SIG-M5 (cell line): ENCODE measurements around the gene PTPN22.
"Not testable (repeated sequence)": the region's sequence is repeated elsewhere in the genome, so short reads cannot be mapped to it uniquely, and the experiment has no call there.

ENCODE experiments used
- DNase-seq: peaks from one replicate; lab custom pipeline; 2025; lab: John Stamatoyannopoulos, UW

Gene PTPN22

GRCh38 chr1:113852694-113853093 lies 18.8 kb downstream of the PTPN22 start:
- not testable (repeated sequence) for DNase-seq

- no peak for DNase-seq
Observed at GRCh38 chr1:113850127-113850796, 21.2 kb downstream of the PTPN22 start.

- no peak for DNase-seq
Observed at GRCh38 chr1:113849072-113849471, 22.4 kb downstream of the PTPN22 start.

GRCh38 chr1:113846391-113847035 lies 25.0 kb downstream of the PTPN22 start:
- DNase-seq = no peak

DNA sequence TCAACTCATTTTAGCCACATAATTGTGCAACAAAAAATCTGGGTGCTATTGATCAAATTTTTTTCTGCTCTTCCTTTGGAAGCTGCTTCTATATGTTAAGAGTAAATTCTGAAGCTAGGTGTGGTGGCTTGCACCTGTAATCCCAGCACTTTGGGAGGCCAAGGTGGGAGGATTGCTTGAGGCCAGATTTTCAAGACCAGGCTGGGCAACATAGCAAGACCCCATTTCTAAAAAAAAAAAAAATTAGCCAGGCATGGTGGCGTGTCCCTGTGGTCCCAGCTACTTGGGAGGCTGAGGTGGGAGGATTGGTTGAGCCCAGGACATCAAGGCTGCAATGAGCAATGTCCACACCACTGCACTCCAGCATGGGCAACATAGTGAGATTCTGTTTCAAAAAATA lies 35.0 kb downstream of the PTPN22 start:
- DNase-seq = no peak

GRCh38 chr1:113835686-113836290 lies 35.7 kb downstream of the PTPN22 start:
- DNase-seq = no peak

DNA sequence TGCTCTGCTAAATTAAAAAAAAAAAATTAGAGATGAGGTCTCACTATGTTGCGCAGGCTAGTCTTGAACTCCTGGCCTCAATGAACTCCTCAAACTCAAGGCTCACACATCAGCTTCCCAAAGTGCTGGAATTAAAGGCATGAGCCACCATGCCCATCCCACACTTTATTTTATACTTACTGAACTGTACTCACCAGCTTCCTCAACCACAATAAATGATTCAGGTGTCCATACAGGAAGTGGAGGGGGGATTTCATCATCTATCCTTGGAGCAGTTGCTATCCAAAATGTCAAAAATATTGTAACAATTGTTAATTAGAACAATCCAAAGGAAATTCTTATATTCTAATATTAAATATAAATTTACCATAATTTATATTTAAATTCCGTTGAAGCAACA lies 36.8 kb downstream of the PTPN22 start:
- no peak for DNase-seq

DNA sequence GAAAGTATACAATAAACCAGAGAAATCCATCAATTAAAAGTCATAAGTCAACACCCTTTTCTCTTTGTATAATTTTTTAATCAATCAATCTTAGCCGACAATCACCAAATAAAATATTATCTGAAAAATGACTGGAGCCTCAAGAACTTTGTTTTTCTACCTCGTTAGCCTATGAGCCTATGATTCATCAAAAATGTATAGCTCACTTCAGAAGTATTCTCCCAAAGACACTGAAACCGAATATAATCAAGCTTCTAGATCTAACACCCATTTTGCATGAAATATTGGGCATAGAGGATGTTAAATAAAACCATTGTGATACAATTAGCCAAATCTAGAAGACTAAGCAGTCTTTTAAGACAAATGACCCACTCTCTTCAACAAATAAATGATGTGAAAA lies 41.5 kb downstream of the PTPN22 start:
- no peak for DNase-seq

GRCh38 chr1:113821916-113822315 lies 49.6 kb downstream of the PTPN22 start:
- no peak for DNase-seq

DNA sequence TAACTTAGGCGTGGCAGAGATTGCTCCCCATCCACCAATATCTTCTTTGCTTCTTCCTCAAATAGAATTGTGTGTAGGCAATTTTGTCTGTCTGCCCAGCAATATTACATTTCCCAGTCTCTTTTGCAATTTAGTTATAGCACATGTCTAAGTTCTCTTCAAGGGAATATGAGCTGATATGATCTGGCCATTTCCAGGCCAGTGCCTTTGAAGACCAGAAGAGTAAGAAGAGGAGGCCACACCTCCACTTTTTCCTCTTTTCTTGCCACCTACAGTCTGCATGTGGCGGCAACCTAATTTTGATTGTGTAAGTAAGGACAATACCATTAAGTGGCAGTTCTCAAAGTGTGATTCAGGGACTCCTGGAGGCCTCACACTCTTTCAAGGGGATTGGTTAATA lies 52.9 kb downstream of the PTPN22 start:
- DNase-seq = no peak

- DNase-seq = no peak
Observed at GRCh38 chr1:113813218-113813617, 58.3 kb downstream of the PTPN22 start.

GRCh38 chr1:113812661-113813135 lies 58.8 kb downstream of the PTPN22 start:
- no peak for DNase-seq

GRCh38 chr1:113811888-113812660 lies 59.4 kb downstream of the PTPN22 start, which contains the start of gene RSBN1:
Gene RSBN1, minus strand, starts transcription at chr1:113812476. Its CDS starts 64 bp downstream, at chr1:113812412.
- peak; percentile 90 for DNase-seq

DNA sequence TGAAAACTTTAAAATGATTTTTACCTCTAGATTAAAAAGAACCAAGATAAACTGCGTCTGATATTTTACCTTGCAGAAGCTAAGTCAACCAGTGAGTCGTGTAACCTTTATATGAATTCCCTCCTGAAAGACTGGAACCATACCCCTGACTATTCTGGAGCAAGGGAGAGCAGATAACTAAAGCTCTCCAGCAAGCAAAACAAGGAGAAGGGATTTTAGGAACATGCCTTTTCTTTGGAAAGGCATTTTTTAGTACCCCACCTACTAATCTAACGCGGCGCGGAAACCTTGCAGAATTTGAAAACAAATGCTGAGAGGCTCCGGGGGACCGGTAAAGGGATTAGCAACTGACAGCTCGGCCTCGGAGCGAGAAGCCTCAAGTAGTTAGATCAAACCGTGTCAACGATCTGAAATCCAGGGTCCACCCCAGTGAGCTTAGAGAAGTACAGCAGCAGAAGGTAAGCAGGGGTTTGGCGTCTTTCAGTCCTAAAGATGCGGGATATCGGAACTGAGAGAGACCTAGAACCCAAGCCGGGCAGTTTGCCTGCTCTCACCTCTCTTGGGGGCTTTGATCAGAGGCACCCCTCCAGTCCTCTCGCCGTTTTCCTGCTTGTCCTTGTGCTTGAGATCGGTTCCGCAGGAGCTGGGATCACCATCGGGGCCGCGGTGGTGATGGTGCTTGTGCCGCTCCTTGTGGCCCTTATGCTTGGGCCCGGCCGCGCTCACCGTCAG lies 60.2 kb downstream of the PTPN22 start:
- DNase-seq = no peak

DNA sequence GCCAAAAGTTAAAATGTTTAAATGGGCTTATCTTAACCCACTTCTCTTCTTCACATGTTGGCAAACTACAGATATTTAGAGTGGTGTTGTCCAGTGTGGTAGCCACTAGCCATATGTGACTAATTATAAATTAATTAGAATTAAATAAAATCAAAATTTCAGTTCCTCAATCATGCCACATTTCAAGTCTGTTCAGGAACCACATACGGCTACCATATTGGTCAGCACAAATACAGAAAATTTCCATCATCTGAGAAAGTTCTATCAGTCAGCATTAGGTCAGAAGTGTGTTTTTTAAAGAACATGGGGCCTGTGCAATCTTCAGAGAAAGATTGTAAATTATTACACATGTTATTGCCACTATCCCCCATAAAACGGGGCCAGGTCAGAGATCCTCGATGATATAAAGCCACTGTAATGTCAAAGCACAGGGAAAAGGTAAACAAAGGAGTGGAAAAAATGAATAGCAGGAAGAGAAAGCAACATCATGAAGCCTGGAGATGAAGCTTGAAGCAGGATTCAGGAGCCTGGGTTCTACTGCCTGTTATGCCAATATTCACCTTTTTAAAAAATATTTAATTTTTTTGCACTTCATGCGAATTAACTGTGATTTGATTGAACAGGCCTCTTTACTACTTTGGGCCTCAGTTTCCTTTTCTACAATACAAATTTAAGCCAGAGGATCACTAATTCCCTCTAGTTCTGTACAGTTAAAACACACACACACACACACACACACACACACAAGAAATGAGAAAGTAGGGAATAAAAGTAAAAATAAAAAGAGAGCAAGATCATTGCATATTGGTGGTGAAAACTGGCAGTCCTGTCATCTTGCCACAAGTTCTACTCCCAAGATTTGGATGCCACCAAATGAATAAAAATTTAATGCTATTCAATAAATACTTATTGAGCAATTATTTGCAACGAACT lies 61.6 kb downstream of the PTPN22 start:
- no peak for DNase-seq

DNA sequence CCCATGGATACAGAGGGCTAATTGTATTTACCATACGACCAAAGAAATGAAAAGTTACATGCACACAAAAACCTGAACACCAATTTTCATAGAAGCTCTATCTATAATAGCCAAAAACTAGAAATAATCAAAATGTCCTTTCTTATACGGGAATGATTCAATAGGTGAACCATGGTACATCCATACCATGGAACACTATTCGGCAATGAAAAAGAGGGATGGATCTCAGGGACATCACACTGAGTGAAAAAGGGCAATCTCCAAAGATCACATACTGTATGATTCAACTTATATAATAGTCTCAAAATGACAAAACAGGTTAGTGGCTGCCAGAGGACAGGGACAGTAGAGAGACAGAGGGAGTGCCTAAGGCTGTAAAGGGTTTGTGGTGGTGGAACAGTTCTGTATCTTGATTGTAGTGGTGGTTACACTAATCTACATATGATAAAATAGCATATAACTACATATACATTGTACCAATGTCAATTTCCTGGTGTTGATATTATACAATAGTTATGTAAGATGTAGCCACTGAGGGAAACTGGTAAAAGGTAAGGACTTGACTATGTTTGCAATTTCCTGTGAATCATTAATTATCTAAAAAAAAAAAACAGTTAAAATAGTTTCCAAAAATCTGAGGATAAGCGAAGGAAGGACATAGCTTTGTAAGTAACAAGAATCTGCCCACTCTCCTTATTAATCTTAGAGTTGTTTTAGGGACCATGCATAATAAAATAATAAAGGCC lies 62.9 kb downstream of the PTPN22 start:
- DNase-seq = no peak

DNA sequence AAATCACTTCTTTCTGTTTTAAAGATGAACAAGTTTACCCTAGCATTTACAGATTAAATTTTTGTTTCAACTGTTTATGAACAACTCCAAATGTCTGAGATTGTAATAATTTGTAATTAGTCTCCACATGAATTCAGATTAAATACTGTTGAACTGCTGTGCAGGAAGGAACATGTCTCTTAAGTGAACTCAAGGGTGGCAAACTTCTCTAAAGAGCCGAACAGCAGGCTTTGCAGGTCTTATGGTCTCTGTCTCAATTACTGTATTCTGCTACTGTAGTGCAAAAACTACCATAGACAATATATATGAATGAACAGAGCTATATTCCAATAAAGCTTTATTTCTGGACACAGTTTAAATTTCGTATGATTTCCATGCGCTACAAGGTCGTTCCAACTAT lies 65.9 kb downstream of the PTPN22 start:
- DNase-seq = no peak

DNA sequence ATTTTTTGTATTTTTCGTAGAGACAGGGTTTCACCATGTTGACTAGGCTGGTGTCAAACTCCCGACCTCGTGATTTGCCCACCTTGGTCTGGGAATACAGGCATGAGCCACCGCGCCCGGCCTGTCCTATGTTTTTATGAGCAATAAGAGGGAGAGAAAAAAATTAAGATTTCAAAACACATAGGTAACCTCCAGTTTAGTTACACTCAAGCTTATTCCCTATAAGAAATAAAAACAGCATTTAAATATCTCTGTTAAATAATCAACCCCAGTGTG lies 66.3 kb downstream of the PTPN22 start:
- DNase-seq = no peak

DNA sequence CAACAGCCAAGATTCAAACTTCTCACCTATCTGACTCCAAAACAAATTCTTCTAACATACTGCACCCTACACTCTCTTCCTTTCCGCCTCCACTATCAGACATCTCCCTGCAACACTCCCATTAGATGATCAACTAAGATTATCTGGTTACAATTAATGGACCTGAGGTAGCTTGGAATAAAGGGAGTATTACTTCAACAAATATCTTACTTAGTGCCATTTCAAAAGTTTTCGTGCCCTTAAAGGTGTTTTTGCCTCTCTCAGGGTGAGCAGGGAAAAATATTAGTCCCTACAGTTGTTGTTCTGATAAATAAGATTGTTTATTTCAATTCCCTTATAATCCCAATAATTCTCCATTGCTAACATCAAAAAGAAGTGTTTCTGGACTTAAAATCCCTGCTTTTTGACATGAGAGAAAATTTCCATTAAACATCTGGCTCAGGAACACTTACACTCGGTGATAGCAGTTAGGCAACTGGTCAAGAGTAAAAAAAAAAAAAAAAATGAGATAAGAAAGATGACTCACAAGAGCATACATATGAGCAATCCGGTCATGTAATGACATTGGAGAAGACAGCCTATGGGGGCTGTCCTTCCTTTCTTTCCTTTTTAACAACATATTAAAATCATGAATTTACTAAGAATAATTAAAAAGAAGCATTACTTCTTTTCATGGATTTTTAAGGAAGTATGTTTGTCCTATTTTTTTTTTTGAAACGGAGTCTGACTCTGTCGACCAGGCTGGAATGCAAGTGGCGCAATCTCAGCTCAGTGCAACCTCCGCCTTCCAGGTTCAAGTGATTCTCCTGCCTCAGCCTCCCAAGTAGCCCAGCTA lies 66.9 kb downstream of the PTPN22 start:
- DNase-seq = no peak
